ACC112 (cell line): Measurements from ENCODE around the gene PRDM16.

Experiments
- H2AFZ ChIP-seq: fragments of 200-600 bp; sonication (generic); one replicate; pipeline ENCODE4 v1.6.0; 2017; ENCODE audit warnings: antibody characterized with exemption, low read length; ENCODE audit not compliant: unreplicated experiment
- H3K27ac ChIP-seq: fragments of 200-600 bp; sonication (generic); 2 replicates; pipeline ENCODE4 v1.5.1; 2014; ENCODE audit warnings: low read depth, mild to moderate bottlenecking, antibody characterized with exemption, low read length, moderate library complexity
- H3K27me3 ChIP-seq: fragments of 200-600 bp; sonication (generic); 2 replicates; pipeline ENCODE4 v1.6.1; 2014; ENCODE audit warnings: mild to moderate bottlenecking, antibody characterized with exemption, low read length, moderate library complexity, mixed read lengths; ENCODE audit not compliant: insufficient read depth
- H3K36me3 ChIP-seq: fragments of 200-600 bp; sonication (generic); 2 replicates; pipeline ENCODE4 v1.6.1; 2016; ENCODE audit warnings: mild to moderate bottlenecking, antibody characterized with exemption, low read length, moderate library complexity, mixed read lengths; ENCODE audit not compliant: insufficient read depth
- H3K4me1 ChIP-seq: fragments of 200-600 bp; sonication (generic); one replicate; pipeline ENCODE4 v1.6.1; 2016; ENCODE audit warnings: low read length, mixed read lengths; ENCODE audit not compliant: insufficient read depth, unreplicated experiment, control insufficient read depth
- H3K4me3 ChIP-seq: fragments of 200-600 bp; sonication (generic); 2 replicates; pipeline ENCODE4 v1.5.1; 2014; ENCODE audit warnings: mild to moderate bottlenecking, low read depth, low read length
- H3K79me2 ChIP-seq: fragments of 200-600 bp; sonication (generic); one replicate; pipeline ENCODE4 v1.6.0; 2016; ENCODE audit warnings: low read length; ENCODE audit not compliant: control insufficient read depth, unreplicated experiment, insufficient read depth

The PRDM16 gene

DNA sequence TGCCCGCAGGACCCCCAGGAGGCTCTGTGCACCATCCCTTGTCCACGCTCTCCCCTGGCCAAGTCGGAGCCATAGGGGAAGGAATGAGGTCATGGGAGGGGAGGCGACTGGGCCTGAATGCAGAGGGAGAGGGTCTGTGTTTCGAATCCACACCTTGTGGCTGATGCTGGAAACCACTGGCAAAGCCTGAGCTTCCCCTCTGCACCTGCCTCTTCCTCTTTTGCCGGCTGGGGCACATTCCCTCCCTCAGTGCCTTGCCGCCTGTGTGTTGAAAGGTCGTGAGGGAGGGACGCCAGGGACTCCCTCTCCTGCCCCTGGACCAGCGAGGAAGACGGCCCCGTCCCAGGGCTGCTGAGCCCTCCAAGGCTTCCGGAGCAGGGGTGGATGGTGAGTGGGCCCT is 27.3 kb downstream of the PRDM16 start:
- Histone ChIP-seq H3K27me3 (no peaks in the 10 kb centered on the region), H3K4me3 (no peak overlapping the region), H2AFZ (no peak overlapping the region), H3K4me1 (no peaks in the 10 kb centered on the region), H3K79me2 (no peaks in the 10 kb centered on the region), H3K36me3 (no peaks in the 10 kb centered on the region), H3K27ac (no peak overlapping the region)

DNA sequence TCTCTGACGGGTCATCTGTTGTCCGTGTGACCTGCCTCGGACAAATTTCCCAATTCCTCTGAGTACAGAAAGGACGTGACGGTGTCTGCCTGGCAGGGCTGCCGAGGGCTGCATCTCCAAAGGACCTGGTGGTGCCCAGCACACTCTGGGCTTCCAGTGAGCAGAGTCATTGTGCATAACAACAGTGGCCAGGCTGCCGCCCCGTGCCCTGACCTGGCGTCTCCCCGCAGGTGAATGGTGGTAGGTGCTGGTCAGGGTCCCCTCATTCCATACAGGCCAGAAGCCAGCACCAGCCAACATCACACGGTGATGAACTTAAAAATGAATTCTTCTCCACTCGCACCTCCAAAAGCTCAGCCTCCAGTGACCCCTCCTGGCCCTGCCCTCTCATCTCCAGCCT is 28.2 kb downstream of the PRDM16 start:
- H3K27me3 ChIP-seq, result no peaks in the 10 kb centered on the region
- H3K36me3 ChIP-seq, result no peaks in the 10 kb centered on the region
- no peaks in the 10 kb centered on the region for H3K79me2 ChIP-seq
- H3K27ac ChIP-seq, result no peak overlapping the region
- H3K4me1 ChIP-seq, result no peaks in the 10 kb centered on the region
- H2AFZ ChIP-seq, result no peak overlapping the region
- no peak overlapping the region for H3K4me3 ChIP-seq

DNA sequence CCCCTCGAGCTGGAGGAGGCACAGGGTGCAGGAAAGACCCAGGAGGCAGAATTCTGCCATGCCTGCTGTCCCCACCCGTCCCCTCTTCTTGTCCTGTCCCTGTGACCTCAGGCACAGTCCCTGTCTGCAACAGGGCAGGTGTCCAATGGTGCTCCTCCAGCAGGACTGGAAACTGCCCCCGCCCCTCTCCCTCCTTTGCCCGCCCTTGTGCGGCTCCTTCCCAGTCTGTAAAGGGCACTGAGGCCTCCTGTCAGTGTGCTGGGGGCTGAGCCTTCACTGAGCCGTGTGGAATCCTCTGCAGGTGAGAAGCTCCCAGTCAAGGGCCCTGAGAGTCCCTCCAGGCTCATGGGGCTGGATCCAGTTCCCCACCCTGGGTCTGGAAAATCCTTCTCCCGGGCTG is 28.9 kb downstream of the PRDM16 start:
- no peak overlapping the region for H2AFZ ChIP-seq
- no peaks in the 10 kb centered on the region for H3K36me3 ChIP-seq
- no peak overlapping the region for H3K4me3 ChIP-seq
- no peaks in the 10 kb centered on the region for H3K79me2 ChIP-seq
- no peaks in the 10 kb centered on the region for H3K4me1 ChIP-seq
- no peak overlapping the region for H3K27ac ChIP-seq
- no peaks in the 10 kb centered on the region for H3K27me3 ChIP-seq

DNA sequence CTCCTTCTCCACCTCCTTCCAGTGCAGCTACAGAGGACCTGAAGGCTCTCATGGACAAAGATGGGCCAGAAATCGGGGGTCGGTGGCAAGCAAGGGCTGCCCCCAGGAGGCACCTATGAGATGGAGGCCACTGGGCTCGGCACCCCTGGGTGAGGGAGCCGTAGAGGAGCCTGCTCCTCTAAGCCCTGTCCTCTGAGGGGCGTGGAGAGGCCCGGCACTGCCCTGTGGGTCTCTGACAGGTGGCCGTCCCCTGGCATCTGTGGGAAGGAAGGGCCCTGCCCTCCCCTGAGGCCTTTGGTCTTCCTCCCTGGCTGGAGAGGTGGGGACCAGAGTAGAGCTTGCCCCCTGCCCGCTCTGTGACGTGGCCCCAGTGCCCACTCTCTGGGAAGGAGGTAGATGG is 30.9 kb downstream of the PRDM16 start:
- Histone ChIP-seq H2AFZ (no peak overlapping the region), H3K4me1 (no peaks in the 10 kb centered on the region), H3K36me3 (no peaks in the 10 kb centered on the region), H3K4me3 (no peak overlapping the region), H3K27me3 (no peaks in the 10 kb centered on the region), H3K27ac (no peak overlapping the region), H3K79me2 (no peaks in the 10 kb centered on the region)

DNA sequence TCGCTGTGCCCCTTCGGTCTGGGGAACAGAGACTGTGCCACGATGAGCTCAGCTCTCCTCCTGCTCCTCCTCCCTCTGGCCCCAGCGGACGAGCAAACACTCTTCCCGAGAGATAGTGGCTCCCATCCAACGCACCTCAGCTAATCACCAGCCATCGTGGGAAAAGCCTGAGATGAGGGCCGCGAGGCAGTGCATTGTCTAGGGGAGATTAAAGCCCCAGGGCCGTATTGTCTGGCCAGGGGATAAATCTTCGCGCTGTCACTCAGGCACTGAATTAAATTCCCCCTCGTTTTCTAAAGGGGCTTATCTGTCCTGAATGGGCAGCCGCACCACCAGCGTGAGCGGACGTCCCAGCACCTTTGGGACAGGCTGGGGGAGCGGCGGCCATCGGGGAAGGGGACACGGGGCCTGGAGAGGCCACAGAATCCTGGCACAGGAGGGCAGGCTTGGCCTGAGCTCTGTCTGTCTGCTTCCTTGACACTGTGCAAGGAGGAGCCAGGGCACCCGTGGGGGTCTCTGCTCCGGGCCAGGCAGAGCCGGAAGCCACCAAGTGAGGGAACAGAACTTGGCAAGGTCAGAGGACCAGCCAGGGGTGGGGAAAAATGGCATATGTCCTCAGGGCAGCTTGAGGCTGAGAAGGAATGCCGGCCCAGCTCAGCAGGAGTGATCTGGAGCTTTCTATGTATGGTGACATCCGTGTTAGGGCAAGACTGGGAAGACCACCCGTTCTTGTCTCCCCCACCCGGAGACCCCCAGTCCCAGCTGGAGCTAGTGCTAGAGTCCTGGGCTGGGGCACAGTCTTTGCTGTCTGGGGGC is 32.3 kb downstream of the PRDM16 start:
- no peak overlapping the region for H2AFZ ChIP-seq
- no peaks in the 10 kb centered on the region for H3K36me3 ChIP-seq
- H3K4me3 ChIP-seq, result no peak overlapping the region
- no peak overlapping the region for H3K27ac ChIP-seq
- no peaks in the 10 kb centered on the region for H3K27me3 ChIP-seq
- no peaks in the 10 kb centered on the region for H3K79me2 ChIP-seq
- H3K4me1 ChIP-seq, result no peaks in the 10 kb centered on the region

DNA sequence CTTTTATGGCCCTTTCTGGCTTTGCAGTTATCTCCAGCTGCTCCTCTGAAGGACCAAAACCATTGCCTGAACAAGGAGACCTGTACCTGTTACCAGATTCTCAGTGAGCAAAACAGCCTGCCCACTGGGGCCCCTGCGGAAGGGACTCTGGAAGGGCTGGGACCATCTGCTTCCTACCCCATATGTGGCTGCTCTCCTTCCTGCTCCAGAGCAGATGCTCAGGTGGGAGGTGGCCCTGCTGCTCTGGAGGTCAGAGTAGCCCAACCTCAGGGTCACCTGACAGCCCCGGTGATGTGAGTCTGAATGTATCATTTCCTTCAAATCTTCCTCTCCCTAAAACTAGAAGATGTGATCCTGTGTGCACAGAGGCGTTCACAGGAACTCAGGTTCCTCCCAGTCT is 33.6 kb downstream of the PRDM16 start:
- no peaks in the 10 kb centered on the region for H3K79me2 ChIP-seq
- no peaks in the 10 kb centered on the region for H3K36me3 ChIP-seq
- no peaks in the 10 kb centered on the region for H3K4me1 ChIP-seq
- no peak overlapping the region for H3K27ac ChIP-seq
- H2AFZ ChIP-seq, result no peak overlapping the region
- no peaks in the 10 kb centered on the region for H3K27me3 ChIP-seq
- no peak overlapping the region for H3K4me3 ChIP-seq

DNA sequence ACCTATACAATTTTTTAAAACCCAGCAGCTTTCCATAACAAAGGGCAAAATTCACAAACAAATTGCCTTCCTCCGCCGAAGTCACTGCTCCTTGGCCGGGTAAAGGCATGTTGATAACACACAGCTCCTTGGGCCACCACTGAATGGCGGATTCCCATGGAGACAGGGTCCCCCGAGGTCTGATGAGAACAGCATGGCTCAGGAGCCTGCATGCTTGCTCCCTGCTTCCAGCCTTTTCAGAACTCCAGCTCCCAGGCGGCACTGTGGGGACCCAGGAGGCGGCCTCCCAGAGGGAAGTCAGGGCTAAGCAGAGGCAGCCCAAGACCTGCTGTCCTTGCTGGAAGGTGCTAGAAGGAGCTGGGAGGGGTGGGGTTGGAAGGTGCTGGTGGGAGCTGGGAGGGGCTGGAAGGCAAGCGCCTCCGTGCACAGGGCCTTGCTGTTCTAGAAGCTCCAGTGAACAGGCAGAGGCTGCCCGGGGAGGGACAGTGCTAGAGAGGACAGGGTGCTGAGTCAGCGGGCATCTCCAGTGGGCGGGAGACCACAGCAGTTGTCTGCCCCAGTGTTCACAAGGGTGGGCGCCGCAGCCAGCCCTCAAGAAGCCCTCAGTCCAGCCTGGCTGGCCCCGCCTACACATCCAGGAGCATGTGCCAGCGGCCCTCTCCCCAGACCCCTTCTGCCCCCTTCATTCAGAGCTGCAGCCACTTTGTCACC is 35.1 kb downstream of the PRDM16 start:
- H3K4me3 ChIP-seq, result no peak overlapping the region
- H3K36me3 ChIP-seq, result no peaks in the 10 kb centered on the region
- no peak overlapping the region for H3K27ac ChIP-seq
- H2AFZ ChIP-seq, result no peak overlapping the region
- no peaks in the 10 kb centered on the region for H3K27me3 ChIP-seq
- H3K4me1 ChIP-seq, result no peaks in the 10 kb centered on the region
- no peaks in the 10 kb centered on the region for H3K79me2 ChIP-seq

DNA sequence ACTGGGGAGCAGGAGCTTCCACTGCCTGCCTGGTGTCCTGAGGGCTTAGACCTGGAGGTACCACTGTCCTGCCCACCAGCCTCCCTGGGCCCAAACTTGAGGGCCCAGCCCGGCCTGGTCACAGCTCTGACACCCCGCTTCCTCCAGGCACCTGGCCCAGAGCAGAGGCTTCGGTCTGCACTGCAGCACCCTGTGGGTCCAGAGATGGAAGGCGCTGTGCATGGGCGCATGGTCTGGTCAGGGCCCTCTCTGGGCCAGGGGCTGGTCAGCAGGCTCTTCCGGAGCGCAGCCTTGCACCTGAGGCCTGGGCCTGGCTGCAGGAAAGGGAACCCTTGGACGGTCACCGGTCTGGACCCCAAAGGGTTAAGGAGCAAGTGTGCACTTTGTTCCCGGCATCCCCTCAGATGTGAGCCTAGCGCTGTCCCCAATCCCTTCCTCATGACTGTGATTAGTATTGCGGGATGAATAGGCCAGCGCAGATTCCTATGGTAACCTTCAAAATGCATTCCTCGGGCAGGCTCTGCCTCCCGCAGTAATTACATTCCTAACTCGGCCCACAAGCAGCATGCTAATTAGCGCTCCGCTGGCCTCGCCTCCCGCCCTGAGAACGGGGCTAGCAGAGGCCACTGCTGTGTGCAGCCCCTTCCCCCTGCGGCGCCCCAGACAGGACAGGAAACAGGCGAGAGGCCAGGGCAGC is 36.3 kb downstream of the PRDM16 start:
- H3K27ac ChIP-seq, result no peak overlapping the region
- no peak overlapping the region for H2AFZ ChIP-seq
- no peaks in the 10 kb centered on the region for H3K79me2 ChIP-seq
- no peaks in the 10 kb centered on the region for H3K36me3 ChIP-seq
- H3K27me3 ChIP-seq, result no peaks in the 10 kb centered on the region
- no peak overlapping the region for H3K4me3 ChIP-seq
- no peaks in the 10 kb centered on the region for H3K4me1 ChIP-seq

DNA sequence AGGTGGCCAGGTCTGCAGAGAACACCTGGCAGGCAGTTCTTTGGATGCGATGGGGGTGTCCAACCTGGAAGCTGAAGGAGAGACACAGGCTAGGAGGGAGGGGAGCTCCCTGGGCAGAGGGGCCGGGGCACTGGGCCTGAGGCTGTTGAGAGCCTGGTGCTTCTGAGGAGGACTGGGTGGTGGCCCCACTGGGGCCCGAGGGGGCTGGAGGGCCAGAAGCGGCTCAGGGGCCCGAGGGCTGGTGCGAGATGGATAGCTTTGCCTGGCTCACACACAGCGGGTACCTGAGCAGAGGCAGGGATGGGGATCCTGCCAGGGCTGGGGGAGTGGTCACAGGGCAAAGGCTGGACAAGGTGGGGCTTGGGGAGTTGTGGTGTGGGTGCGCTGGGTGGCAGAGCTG is 37.2 kb downstream of the PRDM16 start:
- H3K4me3 ChIP-seq, result no peak overlapping the region
- no peak overlapping the region for H3K27ac ChIP-seq
- no peaks in the 10 kb centered on the region for H3K79me2 ChIP-seq
- H3K36me3 ChIP-seq, result no peaks in the 10 kb centered on the region
- H3K4me1 ChIP-seq, result no peaks in the 10 kb centered on the region
- H2AFZ ChIP-seq, result no peak overlapping the region
- H3K27me3 ChIP-seq, result no peaks in the 10 kb centered on the region

DNA sequence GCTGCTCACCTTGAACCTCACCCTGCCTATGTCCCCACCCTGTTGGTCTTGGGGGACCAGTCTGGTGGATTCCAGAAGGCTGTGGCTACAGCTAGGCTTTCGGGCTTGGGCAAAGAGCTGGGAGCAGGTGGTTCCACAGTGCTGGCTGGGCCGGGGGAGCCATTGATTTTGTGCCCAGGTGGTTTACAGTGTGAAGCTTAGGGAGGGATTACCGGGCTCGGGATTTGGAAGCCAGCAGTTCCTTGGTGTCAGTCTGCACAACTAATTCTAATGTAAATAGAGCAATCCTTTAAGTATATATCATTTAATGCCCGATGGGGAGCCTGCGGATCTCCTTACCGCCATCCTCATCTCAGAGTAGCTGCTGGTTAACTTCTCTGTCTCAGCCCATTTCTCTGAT is 38.2 kb downstream of the PRDM16 start:
- Histone ChIP-seq H2AFZ (no peak overlapping the region), H3K27me3 (no peaks in the 10 kb centered on the region), H3K79me2 (no peaks in the 10 kb centered on the region), H3K4me1 (no peaks in the 10 kb centered on the region), H3K36me3 (no peaks in the 10 kb centered on the region), H3K27ac (no peak overlapping the region), H3K4me3 (no peak overlapping the region)
